Activated gamma-delta T cell treated with Interleukin-2 at 50 U/mL for 16 hours (primary cell): ENCODE data around the gene TRIM54.
"Not testable (repeated sequence)": the region's sequence is repeated elsewhere in the genome, so short reads cannot be mapped to it uniquely, and the experiment has no call there.

Source experiments
- DNase-seq: peaks from one replicate; pipeline ENCODE4 v3.0.0-alpha.2; 2020

The TRIM54 gene

DNA sequence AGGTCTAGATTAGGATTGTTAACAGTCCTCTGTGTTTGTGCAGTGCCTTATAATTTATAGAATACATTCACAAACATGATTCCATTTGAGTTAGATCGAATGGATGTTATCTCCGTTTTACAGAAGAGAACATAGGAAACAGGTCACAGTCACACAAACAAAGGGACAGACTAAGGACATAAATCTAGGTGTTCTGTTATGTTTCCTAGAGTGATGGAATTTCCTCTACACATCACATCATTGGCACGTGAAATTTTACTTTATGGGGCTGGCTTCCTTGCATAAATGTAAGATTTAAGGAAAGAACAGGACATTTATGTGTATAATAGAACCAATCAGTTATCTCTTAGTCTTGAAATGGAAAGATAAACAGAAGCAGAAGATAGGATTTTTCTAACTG, 6.4 kb downstream of the TRIM54 start:
- no peak for DNase-seq

- DNase-seq = no peak
Measured at GRCh38 chr2:27290549-27290948, 8.3 kb downstream of the TRIM54 start.

DNA sequence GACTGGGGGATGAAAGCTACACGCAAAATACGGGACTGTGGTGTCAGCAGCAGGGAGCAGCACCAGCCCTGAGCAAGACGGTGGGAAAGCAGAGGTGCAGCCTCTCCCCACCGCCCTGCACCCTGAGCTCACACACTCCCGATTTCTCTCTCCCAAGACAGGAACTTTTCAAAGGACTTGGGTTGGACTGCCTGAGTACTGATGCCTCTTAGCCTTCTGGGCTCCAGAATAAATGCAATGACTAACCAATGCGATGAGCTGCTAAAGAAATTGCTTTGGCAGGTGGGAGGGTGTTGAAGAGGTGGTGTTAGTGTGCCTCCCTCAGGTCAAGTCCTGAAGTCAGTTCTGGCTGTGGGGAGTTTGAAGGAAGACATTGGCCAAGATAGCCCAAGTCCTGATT, 9.6 kb downstream of the TRIM54 start:
- no peak for DNase-seq

DNA sequence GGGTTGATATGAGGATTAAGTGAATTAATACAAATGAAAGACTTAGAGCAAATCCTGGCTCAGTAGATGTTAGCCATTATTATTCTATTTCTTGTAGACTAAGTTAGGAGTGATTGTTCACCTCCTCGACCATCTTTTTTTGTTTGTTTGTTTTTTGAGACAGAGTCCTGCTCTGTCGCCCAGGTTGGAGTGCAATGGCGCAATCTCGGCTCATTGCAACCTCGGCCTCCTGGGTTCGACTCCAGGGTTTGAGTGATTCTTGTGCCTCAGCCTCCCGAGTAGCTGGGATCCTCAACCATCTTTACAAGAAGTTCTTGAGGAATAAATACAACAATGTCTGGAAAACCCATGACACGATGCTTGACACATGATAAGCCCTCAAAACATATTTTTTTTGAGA, 12.7 kb downstream of the TRIM54 start:
- DNase-seq = no peak

- no peak for DNase-seq
Measured at GRCh38 chr2:27296481-27296880, 14.3 kb downstream of the TRIM54 start.

DNA sequence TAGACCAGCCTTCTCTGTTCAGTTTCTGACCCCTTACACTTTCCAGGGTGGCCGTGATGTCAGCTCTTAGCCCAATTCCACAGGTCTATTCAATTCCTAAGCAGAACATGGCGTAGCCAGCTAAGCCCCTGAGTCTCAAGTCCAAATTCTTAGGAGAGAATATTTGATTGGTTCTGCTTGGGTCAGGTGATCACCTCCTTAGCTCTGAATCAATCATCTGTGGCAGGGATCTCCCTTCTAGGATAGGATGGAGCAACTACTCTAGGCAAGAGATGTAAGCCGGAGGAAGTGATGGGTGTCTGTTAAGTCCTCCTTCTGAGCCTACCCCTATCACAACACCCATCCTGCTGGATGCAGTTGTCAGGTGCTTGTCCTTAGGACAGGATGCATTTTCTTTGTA, 15.0 kb downstream of the TRIM54 start:
- no peak for DNase-seq

DNA sequence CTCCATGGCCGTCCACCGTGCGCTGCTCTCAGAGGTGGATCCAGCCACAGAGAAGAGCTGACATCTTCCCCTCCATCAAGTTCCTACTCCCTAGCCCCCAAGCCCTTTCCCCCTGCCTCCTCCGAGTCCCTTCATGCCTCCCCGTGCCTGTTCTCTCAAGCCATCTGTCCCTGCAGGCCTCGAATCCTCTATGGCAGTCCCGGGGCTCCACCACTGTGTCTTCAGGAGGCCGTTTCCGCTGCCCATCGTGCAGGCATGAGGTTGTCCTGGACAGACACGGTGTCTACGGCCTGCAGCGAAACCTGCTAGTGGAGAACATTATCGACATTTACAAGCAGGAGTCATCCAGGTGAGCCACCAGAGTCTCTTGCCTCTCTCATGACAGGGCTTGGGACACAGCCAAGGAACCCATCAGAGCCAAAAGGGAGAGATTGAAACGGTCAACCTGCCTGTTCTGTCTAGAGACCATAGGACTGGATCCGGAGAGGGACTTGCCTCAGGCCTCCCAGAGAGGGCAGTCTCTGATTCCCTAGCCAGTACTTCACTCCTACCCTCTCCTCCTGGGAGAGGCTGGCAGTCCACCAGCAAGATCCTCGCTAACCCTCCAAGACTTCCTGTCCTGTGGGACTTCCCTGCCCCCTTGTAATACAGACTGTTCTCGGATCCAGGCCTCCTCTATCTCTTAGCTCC, 16.3 kb downstream of the TRIM54 start:
- DNase-seq = no peak

- not testable (repeated sequence) for DNase-seq
Measured at GRCh38 chr2:27300606-27301005, 18.4 kb downstream of the TRIM54 start.

DNA sequence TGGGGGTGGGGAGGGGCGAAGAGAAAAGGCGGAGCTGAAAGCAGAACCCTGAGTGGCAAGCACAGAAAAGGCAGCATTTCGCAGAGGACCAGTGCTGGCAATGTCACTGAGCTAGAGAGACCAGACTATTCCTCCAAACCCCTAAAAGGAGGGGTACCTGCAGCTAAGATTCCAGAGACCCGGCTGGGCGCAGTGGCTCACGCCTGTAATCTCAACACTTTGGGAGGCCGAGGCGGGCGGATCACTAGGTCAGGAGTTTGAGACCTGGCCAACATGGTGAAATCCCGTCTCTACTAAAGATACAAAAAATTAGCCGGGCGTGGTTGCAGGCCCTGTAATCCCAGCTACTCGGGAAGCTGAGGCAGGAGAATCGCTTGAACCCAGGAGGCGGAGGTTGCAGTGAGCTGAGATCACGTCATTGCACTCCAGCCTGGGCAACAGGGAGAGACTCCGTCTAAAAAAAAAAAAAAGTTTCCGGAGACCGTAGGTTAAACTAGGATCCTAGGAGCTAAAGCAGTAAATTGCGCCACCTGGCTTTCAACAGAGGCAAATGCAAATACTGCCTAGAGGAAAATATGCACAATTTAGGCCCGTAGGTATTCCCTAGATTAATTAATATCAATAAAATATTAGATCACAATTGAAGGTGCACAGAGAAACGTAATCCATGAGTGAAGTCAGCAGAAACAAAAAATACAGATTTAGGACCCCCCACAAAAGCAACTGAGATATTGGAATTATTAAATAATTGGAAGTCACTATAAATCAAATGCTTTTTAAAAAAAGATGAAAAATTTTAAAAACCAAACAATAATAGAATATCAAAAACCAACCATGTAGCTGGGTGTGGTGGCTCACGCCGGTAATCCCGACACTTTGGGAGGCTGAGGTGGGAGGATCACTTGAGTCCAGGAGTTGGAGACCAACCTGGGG, 21.1 kb downstream of the TRIM54 start:
- peak; percentile 18 for DNase-seq

DNA sequence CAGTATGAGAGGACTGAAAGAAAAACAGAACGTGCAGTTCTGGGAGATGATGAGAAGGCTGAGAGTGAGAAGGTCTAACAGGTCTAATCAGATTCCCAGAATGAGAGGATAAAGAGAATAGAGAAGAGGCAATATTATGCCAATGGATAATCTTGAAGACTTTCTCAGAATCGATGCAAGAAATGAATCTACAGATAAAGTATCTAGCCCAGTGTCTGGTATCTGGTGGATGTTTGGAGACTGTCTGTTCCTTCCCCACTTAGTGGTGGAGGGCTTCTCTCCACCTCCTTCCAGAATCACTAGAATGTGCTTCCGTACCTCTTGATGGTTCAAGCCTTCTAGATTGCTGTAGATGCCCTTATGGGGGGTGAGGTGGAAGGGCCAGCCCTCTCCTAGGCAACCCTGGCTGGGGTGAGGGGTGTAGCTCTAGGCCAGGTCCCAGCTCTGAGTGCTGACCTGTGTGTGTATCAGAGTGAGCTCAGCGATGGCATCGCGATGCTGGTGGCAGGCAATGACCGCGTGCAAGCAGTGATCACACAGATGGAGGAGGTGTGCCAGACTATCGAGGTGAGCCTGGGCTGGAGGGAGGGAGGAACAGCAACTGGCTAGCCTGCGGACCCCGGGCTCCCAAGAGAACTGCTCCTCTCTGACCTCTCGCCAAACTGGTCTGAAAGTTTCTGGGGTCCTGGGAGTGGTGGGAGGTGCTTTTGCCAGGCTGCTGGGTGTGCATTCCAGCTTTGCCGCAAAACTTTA, 22.4 kb downstream of the TRIM54 start:
- no peak for DNase-seq

DNA sequence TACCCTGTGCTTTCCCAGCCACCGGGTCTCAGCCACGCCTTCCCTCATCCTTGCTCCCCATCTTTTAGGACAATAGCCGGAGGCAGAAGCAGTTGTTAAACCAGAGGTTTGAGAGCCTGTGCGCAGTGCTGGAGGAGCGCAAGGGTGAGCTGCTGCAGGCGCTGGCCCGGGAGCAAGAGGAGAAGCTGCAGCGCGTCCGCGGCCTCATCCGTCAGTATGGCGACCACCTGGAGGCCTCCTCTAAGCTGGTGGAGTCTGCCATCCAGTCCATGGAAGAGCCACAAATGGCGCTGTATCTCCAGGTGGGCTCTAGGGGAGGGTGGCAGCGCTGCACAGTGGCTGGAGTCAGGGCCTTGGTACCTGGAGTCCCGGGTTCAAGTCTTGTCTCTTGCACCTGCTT, 23.3 kb downstream of the TRIM54 start:
- DNase-seq = no peak

DNA sequence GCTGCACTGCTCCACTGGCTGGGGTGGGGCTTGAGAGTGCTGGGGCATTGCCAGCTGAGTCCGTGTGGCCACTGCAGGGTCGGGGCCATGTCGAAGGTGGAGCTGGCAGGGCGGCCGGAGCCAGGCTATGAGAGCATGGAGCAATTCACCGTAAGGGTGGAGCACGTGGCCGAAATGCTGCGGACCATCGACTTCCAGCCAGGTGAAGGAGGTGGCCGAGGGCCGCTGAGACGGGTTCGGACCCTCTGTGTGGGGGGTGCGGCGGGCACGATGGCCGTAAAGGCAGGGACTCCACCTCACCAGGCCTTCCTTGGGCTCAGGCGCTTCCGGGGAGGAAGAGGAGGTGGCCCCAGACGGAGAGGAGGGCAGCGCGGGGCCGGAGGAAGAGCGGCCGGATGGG, 23.9 kb downstream of the TRIM54 start:
- DNase-seq = no peak

GRCh38 chr2:27306573-27307286, 24.5 kb downstream of the TRIM54 start:
- peak; percentile 31 for DNase-seq

DNA sequence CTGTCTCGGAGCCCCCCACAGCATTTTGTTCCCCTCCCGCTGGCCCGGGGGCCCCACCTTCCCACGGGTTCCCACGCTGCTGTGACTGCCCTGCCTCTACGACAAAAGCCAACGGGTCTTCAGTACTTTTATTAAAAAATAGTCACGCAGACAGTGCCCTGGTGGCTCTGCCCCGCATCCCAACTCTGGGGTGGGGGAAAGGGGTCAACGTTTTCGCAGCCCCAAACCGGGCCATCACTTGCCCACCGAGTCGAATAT, 25.0 kb downstream of the TRIM54 start:
- no peak for DNase-seq

- no peak for DNase-seq
Measured at GRCh38 chr2:27307545-27308358, 25.5 kb downstream of the TRIM54 start.

- DNase-seq = no peak
Measured at GRCh38 chr2:27308359-27308881, 26.2 kb downstream of the TRIM54 start, which contains the start of gene UCN. TSS of gene UCN (minus strand) at chr2:27308445. CDS start at chr2:27307895, 550 bp downstream.

GRCh38 chr2:27309651-27310050, 27.4 kb downstream of the TRIM54 start:
- no peak for DNase-seq

GRCh38 chr2:27312152-27312551, 29.9 kb downstream of the TRIM54 start:
- no peak for DNase-seq

DNA sequence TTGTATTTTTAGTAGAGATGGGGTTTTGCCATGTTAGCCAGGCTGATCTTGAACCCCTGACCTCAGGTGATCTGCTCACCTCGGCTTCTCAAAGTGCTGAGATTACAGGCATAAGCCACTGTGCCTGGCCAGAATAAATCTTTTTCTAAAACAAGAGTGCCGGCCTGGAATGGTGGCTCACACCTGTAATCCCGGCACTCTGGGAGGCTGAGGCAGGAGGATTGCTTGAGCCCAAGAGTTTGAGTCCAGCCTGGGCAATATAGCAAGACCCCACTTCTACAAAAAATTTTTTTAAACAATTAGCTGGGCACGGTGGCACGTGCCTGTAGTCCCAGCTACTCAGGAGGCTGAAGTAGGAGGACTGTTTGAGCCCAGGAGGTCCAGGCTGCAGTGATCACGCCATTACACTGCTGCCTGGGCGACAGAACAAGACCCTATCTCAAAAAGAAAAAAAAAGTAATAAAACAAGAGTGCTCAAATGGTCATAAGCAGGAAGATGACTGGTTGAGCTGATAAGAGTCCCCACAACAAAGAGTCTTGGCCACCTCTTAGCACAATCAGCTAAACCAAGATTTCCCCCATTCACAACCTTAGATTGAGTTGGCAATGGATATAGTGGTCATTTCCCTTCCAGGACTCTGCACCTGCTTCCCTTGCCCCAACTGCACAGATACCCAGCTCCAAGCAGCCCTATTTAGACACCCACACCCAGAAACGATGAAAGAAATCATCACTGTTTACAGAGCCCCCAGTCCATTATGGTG, 31.8 kb downstream of the TRIM54 start:
- DNase-seq = no peak

DNA sequence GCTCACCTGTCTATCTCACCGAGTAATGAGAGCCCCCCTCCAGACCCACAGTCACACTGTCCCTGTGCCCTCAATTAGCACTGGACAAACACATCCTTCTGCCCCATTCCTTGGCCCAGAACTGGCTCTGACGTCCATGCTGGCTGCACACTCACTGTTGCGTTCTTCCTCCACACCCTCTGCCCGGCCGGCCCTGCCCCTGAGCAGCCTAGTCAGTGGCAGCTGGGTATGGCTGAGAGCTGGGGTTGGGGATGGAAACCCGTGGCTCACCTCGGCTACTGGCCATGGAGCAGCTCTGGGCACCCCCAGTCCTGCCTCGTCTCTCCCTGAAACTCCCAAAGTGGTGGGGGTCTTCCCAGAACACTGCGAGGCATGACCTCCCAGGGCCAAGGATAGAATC, 32.5 kb downstream of the TRIM54 start:
- DNase-seq = no peak

DNA sequence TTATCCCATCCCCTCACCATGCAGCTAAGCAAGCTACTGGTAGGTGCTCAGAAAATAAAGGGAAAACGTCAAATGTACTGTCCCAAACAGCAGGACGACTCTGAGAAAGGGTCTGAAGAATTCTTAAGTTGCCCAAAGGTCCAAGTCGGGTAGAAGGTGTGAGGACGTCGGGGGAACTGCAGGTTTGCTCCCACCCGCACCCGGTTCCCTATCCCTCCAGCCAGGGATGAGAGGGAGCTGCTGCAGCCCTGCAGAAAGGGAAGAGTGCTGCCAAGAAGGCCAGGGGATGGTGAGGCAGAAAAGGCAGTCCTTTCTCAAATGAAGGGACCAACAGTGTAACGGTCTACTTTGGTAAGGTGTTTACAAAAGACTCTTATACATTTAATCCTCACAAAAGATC, 32.9 kb downstream of the TRIM54 start:
- DNase-seq = no peak
